ENCODE results near the gene SCAPER.
"Not testable (repeated sequence)": the region's sequence is repeated elsewhere in the genome, so short reads cannot be mapped to it uniquely, and the experiment has no call there.

The SCAPER gene

GRCh38 chr15:76297951-76298350 is 607.2 kb downstream of the SCAPER start:
- not testable (repeated sequence) for H3K27ac ChIP-seq (ENCODE audit: low read depth, low read length); H3K36me3 ChIP-seq (ENCODE audit: control insufficient read depth in 1 of 2, insufficient read depth in 2 of 2, low read length in 2 of 2); H3K4me3 ChIP-seq (ENCODE audit: low read depth in 1 of 2, low read length in 2 of 2); H3K27me3 ChIP-seq (ENCODE audit: control insufficient read depth in 1 of 2, insufficient read depth in 2 of 2, low read length in 2 of 2); H3K9me3 ChIP-seq (ENCODE audit: control insufficient read depth in 1 of 2, low read length in 2 of 2); H3K9ac ChIP-seq (ENCODE audit: low read depth in 1 of 2, low read length in 2 of 2)
- peaks cover 7 to 13% of the 10 kb centered on the region in 2 donors for H3K4me1 ChIP-seq (ENCODE audit: control insufficient read depth in 1 of 2, insufficient read depth in 2 of 2, low read length in 2 of 2)
